Measurements from ENCODE around the gene CDH13. TPM values are rescaled to one million over a fixed set of nuclear protein-coding genes. Genes with fewer than 3 reads are reported as not detected.

Gene CDH13
- total RNA-seq, 2 experiments from 2014 or later = not detected

DNA sequence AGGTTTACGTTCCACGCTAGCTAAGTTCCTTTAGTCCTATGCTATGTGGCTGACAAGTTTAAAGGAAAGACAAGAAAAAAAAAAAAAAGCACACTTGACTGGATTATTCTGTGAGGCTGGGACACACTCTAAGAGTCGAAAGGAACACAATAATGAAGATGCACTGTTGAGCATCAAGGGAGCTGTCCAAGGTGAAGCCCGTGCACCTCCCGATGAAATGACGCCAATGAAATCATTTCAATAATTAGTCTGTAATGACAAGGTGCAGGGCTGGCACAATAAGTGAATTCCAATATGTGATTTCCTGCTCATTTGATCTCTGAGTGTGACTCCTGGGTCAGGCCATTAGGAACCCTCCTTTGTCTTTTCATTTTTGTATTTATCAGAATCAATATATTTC lies 232.9 kb downstream of the CDH13 start:
- intact Hi-C loops (cut with micrococcal nuclease; ENCODE audit: unreplicated experiment) = no loop called here
- DNase-seq (ENCODE audit: low spot score) = no peak
- Histone ChIP-seq H3K4me3 (ENCODE audit: low read depth, low read length, poor library complexity, severe bottlenecking) (no peak overlapping the region), H4K20me1 (ENCODE audit: insufficient read depth, low read length) (no peaks in the 10 kb centered on the region), H3K9me3 (ENCODE audit: low read length) (no peaks in the 10 kb centered on the region), H2AFZ (ENCODE audit: low read length) (no peak overlapping the region), H3K27ac (ENCODE audit: low read depth, low read length, poor library complexity, severe bottlenecking) (no peak overlapping the region), H3K4me1 (ENCODE audit: insufficient read depth, low read length, poor library complexity, severe bottlenecking) (no peaks in the 10 kb centered on the region), H3K36me3 (ENCODE audit: insufficient read depth, low read length) (no peaks in the 10 kb centered on the region), H3K4me2 (ENCODE audit: low read length) (no peak overlapping the region), H3K9me2 (ENCODE audit: insufficient read depth, low read length) (no peaks in the 10 kb centered on the region), H3K79me2 (ENCODE audit: insufficient read depth, low read depth, low read length) (no peaks in the 10 kb centered on the region)
- CTCF ChIA-PET (ENCODE audit: unreplicated experiment) = no interaction called here
- BruUV-seq (replicated peaks) = no TSS peak
- POLR2A ChIA-PET = interaction anchor here (0.6 to 0.7 kb wide), 2 partner anchors 52 to 356 kb away, joined by 3 read pairs; no protein-coding TSS in a partner anchor
- TF ChIP-seq EZH2phosphoT487 (IDR thresholded peaks at IDR 0.05; ENCODE audit: borderline replicate concordance, low read depth, low read length) = no peak
- TF ChIP-seq, protein P1, sequence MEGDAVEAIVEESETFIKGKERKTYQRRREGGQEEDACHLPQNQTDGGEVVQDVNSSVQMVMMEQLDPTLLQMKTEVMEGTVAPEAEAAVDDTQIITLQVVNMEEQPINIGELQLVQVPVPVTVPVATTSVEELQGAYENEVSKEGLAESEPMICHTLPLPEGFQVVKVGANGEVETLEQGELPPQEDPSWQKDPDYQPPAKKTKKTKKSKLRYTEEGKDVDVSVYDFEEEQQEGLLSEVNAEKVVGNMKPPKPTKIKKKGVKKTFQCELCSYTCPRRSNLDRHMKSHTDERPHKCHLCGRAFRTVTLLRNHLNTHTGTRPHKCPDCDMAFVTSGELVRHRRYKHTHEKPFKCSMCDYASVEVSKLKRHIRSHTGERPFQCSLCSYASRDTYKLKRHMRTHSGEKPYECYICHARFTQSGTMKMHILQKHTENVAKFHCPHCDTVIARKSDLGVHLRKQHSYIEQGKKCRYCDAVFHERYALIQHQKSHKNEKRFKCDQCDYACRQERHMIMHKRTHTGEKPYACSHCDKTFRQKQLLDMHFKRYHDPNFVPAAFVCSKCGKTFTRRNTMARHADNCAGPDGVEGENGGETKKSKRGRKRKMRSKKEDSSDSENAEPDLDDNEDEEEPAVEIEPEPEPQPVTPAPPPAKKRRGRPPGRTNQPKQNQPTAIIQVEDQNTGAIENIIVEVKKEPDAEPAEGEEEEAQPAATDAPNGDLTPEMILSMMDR (conservative IDR thresholded peaks at IDR 0.05; ENCODE audit: low read length) = no peak

DNA sequence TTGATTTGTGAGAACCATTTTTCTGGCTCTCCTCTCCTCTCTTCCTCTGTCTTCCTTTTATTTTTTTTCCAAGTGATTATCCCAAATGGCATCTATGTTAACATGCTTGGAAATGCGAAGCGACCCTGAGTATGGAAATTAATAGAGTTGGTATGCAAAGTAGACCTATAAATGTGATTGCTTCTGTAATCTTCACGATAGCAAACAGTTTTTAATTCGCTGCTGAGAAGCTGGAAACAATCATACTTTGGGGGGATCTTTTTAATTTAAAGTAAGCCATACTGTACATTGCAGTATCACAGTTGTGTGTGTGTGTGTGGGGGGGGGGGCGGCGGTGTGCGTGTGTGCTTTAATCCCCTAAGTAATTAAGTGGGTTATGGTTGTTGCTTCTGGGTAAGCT lies 233.3 kb downstream of the CDH13 start:
- H3K4me2 ChIP-seq (ENCODE audit: low read length) = no peak overlapping the region
- POLR2A ChIA-PET = no interaction called here
- BruUV-seq (replicated peaks) = no TSS peak
- no peak overlapping the region for H3K4me3 ChIP-seq (ENCODE audit: low read depth, low read length, poor library complexity, severe bottlenecking)
- no peak overlapping the region for H2AFZ ChIP-seq (ENCODE audit: low read length)
- no peaks in the 10 kb centered on the region for H3K36me3 ChIP-seq (ENCODE audit: insufficient read depth, low read length)
- no peak for TF ChIP-seq EZH2phosphoT487 (IDR thresholded peaks at IDR 0.05; ENCODE audit: borderline replicate concordance, low read depth, low read length)
- TF ChIP-seq, protein P1 (conservative IDR thresholded peaks at IDR 0.05; ENCODE audit: low read length) = no peak
- no peaks in the 10 kb centered on the region for H4K20me1 ChIP-seq (ENCODE audit: insufficient read depth, low read length)
- no peaks in the 10 kb centered on the region for H3K9me3 ChIP-seq (ENCODE audit: low read length)
- DNase-seq (ENCODE audit: low spot score) = no peak
- intact Hi-C loops (cut with micrococcal nuclease; ENCODE audit: unreplicated experiment) = no loop called here
- H3K79me2 ChIP-seq (ENCODE audit: insufficient read depth, low read depth, low read length) = no peaks in the 10 kb centered on the region
- H3K9me2 ChIP-seq (ENCODE audit: insufficient read depth, low read length) = no peaks in the 10 kb centered on the region
- H3K27ac ChIP-seq (ENCODE audit: low read depth, low read length, poor library complexity, severe bottlenecking) = no peak overlapping the region
- CTCF ChIA-PET (ENCODE audit: unreplicated experiment) = no interaction called here
- no peaks in the 10 kb centered on the region for H3K4me1 ChIP-seq (ENCODE audit: insufficient read depth, low read length, poor library complexity, severe bottlenecking)

DNA sequence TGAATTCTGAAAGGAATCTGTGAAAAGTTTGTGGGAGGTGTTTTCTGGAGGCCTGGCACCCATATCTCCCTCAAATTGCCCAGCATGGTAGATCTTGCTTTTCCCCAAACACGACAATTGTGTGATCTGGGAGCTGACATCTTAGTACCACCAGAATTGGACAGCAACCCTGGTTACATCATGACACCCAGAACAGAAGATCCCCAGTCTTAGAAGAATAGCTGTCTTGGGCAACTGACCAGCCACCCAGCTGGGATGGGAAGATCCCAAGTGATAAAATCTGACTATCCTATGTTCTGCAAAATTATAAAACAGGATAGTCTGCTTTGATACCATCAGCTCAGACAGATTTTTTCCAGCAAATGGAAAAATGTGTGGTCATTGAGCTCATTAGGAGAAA lies 235.3 kb downstream of the CDH13 start:
- intact Hi-C loops (cut with micrococcal nuclease; ENCODE audit: unreplicated experiment) = no loop called here
- Histone ChIP-seq H4K20me1 (ENCODE audit: insufficient read depth, low read length) (no peaks in the 10 kb centered on the region), H3K27ac (ENCODE audit: low read depth, low read length, poor library complexity, severe bottlenecking) (no peak overlapping the region), H3K4me1 (ENCODE audit: insufficient read depth, low read length, poor library complexity, severe bottlenecking) (no peaks in the 10 kb centered on the region), H3K4me3 (ENCODE audit: low read depth, low read length, poor library complexity, severe bottlenecking) (no peak overlapping the region), H3K9me3 (ENCODE audit: low read length) (no peaks in the 10 kb centered on the region), H3K36me3 (ENCODE audit: insufficient read depth, low read length) (no peaks in the 10 kb centered on the region), H3K79me2 (ENCODE audit: insufficient read depth, low read depth, low read length) (no peaks in the 10 kb centered on the region), H3K4me2 (ENCODE audit: low read length) (no peak overlapping the region), H3K9me2 (ENCODE audit: insufficient read depth, low read length) (no peaks in the 10 kb centered on the region), H2AFZ (ENCODE audit: low read length) (no peak overlapping the region)
- no peak for TF ChIP-seq EZH2phosphoT487 (IDR thresholded peaks at IDR 0.05; ENCODE audit: borderline replicate concordance, low read depth, low read length)
- TF ChIP-seq, protein P1 (conservative IDR thresholded peaks at IDR 0.05; ENCODE audit: low read length) = no peak
- POLR2A ChIA-PET = no interaction called here
- BruUV-seq (replicated peaks) = no TSS peak
- no peak for DNase-seq (ENCODE audit: low spot score)
- CTCF ChIA-PET (ENCODE audit: unreplicated experiment) = no interaction called here

Data from OCI-LY7 (cell line).